ENCODE data around the gene EXOC4.

The EXOC4 gene

DNA sequence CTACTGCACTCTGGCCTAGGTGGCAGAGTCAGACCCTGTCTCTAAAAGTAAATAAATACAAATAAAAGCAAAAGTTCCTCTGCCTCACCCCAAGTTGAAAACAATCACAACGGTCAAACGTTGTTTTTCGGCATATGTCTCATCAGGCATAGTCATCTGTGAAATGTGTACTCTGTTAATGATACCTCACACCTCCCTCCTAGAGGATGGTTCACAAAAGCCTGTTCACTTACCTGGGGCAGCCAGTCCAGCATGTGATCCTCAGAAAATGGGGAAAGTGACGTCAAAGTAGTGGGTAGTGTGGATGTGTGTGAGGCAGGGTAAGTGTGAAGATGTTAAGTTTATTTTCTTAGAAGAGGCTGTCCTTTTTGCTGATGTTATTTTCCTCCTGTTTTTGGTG, 620.3 kb downstream of the EXOC4 start:
- H3K4me3 ChIP-seq (ENCODE audit: low read depth, low read length), result no peak overlapping the region
- H3K27ac ChIP-seq, result no peak overlapping the region
- TF ChIP-seq, protein P1, sequence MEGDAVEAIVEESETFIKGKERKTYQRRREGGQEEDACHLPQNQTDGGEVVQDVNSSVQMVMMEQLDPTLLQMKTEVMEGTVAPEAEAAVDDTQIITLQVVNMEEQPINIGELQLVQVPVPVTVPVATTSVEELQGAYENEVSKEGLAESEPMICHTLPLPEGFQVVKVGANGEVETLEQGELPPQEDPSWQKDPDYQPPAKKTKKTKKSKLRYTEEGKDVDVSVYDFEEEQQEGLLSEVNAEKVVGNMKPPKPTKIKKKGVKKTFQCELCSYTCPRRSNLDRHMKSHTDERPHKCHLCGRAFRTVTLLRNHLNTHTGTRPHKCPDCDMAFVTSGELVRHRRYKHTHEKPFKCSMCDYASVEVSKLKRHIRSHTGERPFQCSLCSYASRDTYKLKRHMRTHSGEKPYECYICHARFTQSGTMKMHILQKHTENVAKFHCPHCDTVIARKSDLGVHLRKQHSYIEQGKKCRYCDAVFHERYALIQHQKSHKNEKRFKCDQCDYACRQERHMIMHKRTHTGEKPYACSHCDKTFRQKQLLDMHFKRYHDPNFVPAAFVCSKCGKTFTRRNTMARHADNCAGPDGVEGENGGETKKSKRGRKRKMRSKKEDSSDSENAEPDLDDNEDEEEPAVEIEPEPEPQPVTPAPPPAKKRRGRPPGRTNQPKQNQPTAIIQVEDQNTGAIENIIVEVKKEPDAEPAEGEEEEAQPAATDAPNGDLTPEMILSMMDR (IDR thresholded peaks at IDR 0.05; ENCODE audit: low read depth, low read length), result no peak
- H3K27me3 ChIP-seq (ENCODE audit: insufficient read depth, low read depth, severe bottlenecking), result no peaks in the 10 kb centered on the region
- H3K36me3 ChIP-seq, result no peaks in the 10 kb centered on the region
- no peak for DNase-seq
- H3K9me3 ChIP-seq (ENCODE audit: severe bottlenecking), result no peaks in the 10 kb centered on the region

DNA sequence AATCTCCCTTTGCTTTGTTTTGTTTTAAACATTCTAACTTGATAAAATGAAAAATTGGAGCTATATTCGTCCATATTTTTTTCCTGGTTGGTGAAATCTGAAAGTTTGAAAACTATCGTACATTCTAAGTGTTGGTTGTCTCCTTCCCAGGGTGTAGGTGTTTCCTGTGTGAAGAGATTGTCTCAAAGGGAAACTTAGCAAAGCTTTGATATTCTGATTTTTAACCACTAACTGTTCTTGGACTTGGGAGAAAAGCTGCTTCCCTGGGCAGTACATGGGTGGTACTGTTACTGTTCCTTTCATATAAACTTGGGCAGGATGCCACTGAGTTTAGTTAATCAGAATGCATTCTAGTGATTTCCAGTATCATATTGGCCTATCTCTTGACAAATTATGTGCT, 620.8 kb downstream of the EXOC4 start:
- DNase-seq, result no peak
- TF ChIP-seq, protein P1 (IDR thresholded peaks at IDR 0.05; ENCODE audit: low read depth, low read length), result no peak

DNA sequence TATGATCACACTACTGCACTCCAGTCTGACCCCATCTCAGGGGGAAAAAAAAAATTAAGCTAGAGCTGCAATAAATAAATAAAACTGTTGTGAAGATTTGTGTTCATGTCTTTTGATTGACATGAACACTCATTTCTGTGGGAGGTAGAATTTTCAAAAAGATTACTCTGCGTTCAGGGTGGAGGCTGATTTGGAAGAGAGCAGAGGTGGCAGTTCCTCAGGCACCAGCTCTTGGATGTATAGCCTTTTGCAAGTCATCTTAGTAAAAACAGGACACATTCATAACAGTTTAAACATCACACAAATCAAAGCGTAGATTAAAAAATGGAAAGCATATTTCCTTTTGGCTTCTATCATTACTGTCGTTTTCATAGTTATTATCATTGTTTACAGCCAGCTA, 630.7 kb downstream of the EXOC4 start:
- Histone ChIP-seq H3K4me3 (ENCODE audit: low read depth, low read length) (no peak overlapping the region), H3K27me3 (ENCODE audit: insufficient read depth, low read depth, severe bottlenecking) (no peaks in the 10 kb centered on the region), H3K9me3 (ENCODE audit: severe bottlenecking) (no peaks in the 10 kb centered on the region), H3K27ac (no peak overlapping the region), H3K36me3 (no peaks in the 10 kb centered on the region)
- TF ChIP-seq, protein P1 (IDR thresholded peaks at IDR 0.05; ENCODE audit: low read depth, low read length), result no peak
- DNase-seq, result no peak

More for the DNA sequence above, 620.8 kb downstream of the EXOC4 start:
- Histone ChIP-seq H3K4me3 (ENCODE audit: low read depth, low read length) (no peak overlapping the region), H3K27ac (no peak overlapping the region), H3K27me3 (ENCODE audit: insufficient read depth, low read depth, severe bottlenecking) (no peaks in the 10 kb centered on the region), H3K36me3 (no peaks in the 10 kb centered on the region), H3K9me3 (ENCODE audit: severe bottlenecking) (no peaks in the 10 kb centered on the region)

DNA sequence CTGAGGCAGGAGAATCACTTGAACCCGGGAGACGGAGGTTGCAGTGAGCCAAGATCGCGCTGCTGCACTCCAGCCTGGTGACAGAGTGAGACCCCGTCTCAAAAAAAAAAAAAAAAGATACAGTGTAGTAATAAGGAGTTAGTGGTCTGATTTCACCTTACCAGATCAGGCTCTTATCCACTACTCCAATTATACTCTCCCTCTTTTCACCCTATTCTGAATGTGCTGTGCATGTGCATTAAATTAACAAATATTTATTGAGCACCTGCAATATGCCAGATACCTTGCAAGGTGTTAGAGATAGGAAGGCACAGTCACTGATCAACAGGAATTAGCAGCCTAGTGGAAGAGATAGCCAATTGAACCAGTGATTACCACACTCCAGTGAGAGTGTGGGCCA, 632.3 kb downstream of the EXOC4 start:
- TF ChIP-seq, protein P1 (IDR thresholded peaks at IDR 0.05; ENCODE audit: low read depth, low read length), result no peak
- Histone ChIP-seq H3K27ac (no peak overlapping the region), H3K27me3 (ENCODE audit: insufficient read depth, low read depth, severe bottlenecking) (no peaks in the 10 kb centered on the region), H3K4me3 (ENCODE audit: low read depth, low read length) (no peak overlapping the region), H3K36me3 (no peaks in the 10 kb centered on the region), H3K9me3 (ENCODE audit: severe bottlenecking) (no peaks in the 10 kb centered on the region)
- DNase-seq, result no peak

DNA sequence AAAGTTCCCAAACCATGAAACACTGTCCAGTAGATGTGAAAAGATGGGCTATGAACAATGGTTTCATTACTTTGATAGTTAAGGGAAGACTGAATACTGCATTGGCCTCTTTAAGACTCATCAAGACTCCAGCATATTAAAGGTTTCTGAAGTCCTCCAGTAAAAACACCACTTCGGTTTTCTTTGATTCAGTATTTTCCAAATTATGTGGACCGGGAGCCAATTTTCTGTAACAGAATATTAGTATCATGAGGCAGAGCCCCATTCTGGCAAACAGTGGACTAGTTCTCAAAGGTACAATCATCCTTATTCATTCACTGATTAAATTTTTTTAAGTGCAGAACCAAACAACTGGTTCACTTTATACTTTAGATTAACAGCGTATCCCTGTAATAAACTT, 633.2 kb downstream of the EXOC4 start:
- TF ChIP-seq, protein P1 (IDR thresholded peaks at IDR 0.05; ENCODE audit: low read depth, low read length), result no peak
- Histone ChIP-seq H3K36me3 (no peaks in the 10 kb centered on the region), H3K9me3 (ENCODE audit: severe bottlenecking) (no peaks in the 10 kb centered on the region), H3K27me3 (ENCODE audit: insufficient read depth, low read depth, severe bottlenecking) (no peaks in the 10 kb centered on the region), H3K27ac (no peak overlapping the region), H3K4me3 (ENCODE audit: low read depth, low read length) (no peak overlapping the region)
- DNase-seq, result no peak

DNA sequence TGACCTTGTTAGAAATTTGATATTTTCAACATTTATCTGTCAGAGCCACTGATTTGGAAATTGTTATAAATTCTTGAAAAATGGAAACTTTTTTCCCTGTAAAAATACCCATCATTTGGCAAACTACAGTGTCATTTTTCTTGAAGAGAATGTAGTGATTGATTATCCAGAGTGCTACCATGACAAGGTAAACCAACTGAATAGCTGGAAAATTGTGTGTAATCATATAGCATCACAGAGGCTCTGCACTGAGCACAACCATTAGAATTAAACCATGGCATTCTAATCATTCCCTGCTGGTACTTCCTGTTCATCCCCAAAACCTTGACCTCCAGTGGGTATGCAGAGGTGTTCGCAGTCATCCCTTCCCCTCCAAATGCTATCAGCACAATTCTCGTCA, 633.9 kb downstream of the EXOC4 start:
- Histone ChIP-seq H3K9me3 (ENCODE audit: severe bottlenecking) (no peaks in the 10 kb centered on the region), H3K27ac (no peak overlapping the region), H3K4me3 (ENCODE audit: low read depth, low read length) (no peak overlapping the region), H3K27me3 (ENCODE audit: insufficient read depth, low read depth, severe bottlenecking) (no peaks in the 10 kb centered on the region), H3K36me3 (no peaks in the 10 kb centered on the region)
- TF ChIP-seq, protein P1 (IDR thresholded peaks at IDR 0.05; ENCODE audit: low read depth, low read length), result no peak
- DNase-seq, result no peak

Measured in WERI-Rb-1 (cell line).